ENCODE data around the gene SERPINF2.
A peak's percentile ranks its signal among the peaks of the same experiment; 100 is the strongest.

The SERPINF2 gene

GRCh38 chr17:1713160-1713877 is 29.4 kb upstream of the SERPINF2 start:
- no peak for DNase-seq (ENCODE audit: low read depth)
- peak overlapping the region; percentile 88 for H3K4me3 ChIP-seq (replicated peaks; ENCODE audit: low read depth, low read length)
- TF ChIP-seq CTCF (IDR thresholded peaks at IDR 0.05; ENCODE audit: low read length, missing control alignments), result no peak

GRCh38 chr17:1713878-1714426 is 28.7 kb upstream of the SERPINF2 start:
- H3K4me3 ChIP-seq (replicated peaks; ENCODE audit: low read depth, low read length), result peak overlapping the region; percentile 88
- peak; percentile 50 for TF ChIP-seq CTCF (IDR thresholded peaks at IDR 0.05; ENCODE audit: low read length, missing control alignments)
- peak; percentile 56 for DNase-seq (ENCODE audit: low read depth)

DNA sequence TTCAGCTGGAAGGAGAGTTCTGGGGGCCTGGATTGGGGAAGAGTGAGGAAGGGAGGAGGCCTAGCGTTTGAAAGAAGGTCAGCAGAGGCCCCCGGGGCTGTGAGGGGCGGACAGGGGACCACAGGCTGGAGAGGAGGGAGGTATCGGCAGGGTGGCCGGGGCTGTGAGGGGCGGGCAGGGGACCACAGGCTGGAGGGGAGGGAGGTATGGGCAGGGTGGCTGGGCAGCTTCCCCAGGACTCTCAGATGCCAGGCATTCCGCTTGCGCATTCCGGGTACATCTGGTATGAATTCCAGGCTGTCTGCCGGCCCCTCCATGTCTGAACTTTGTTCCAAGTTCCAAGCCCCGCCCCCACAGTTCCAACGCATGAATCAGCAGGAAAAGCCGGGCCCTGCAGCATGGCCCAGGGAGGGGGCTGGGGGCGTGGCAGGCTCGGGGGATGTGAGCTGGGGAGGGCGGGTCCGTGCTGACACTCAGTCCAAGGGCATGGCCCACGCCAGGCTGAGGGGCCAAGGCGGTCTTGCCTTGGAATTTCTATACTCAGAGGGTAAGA is 28.2 kb upstream of the SERPINF2 start:
- peak; percentile 98 for DNase-seq (ENCODE audit: low read depth)
- peak overlapping the region; percentile 88 for H3K4me3 ChIP-seq (replicated peaks; ENCODE audit: low read depth, low read length)

GRCh38 chr17:1714980-1715802 is 27.5 kb upstream of the SERPINF2 start:
- peak; percentile 91 for DNase-seq (ENCODE audit: low read depth)
- peak overlapping the region; percentile 88 for H3K4me3 ChIP-seq (replicated peaks; ENCODE audit: low read depth, low read length)
- no peak for TF ChIP-seq CTCF (IDR thresholded peaks at IDR 0.05; ENCODE audit: low read length, missing control alignments)

More for the DNA sequence above, 28.2 kb upstream of the SERPINF2 start:
- TF ChIP-seq CTCF (IDR thresholded peaks at IDR 0.05; ENCODE audit: low read length, missing control alignments), result no peak

DNA sequence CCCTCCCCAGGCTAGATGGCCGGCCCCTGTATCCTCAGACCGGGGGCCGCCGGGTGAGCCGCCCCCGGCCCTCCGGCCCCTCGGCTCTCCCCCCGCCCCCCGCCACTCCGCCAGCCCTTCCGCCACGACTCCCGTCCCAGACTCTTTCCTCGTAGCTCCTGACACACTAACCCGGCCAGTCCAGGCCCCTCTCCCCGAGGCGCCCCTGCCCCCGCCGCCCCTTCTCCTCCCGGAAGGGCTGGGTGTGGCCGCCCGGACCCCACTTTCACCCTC is 26.9 kb upstream of the SERPINF2 start:
- peak overlapping the region; percentile 88 for H3K4me3 ChIP-seq (replicated peaks; ENCODE audit: low read depth, low read length)
- no peak for TF ChIP-seq CTCF (IDR thresholded peaks at IDR 0.05; ENCODE audit: low read length, missing control alignments)
- DNase-seq (ENCODE audit: low read depth), result no peak

- TF ChIP-seq CTCF (IDR thresholded peaks at IDR 0.05; ENCODE audit: low read length, missing control alignments), result peak; percentile 11
- peak; percentile 100 for DNase-seq (ENCODE audit: low read depth)
- peak overlapping the region; percentile 88 for H3K4me3 ChIP-seq (replicated peaks; ENCODE audit: low read depth, low read length)
Measured at GRCh38 chr17:1716076-1716911, 26.4 kb upstream of the SERPINF2 start.
